Measurements from ENCODE around the gene IL1RAPL1.

- TF ChIP-seq CTCF (conservative IDR thresholded peaks at IDR 0.05) (no peak), ZFX (IDR thresholded peaks at IDR 0.05) (no peak)
These were observed 568.0 kb downstream of the IL1RAPL1 start for GRCh38 chrX:29155286-29155685.

Measured in C4-2B (cell line).